DMS114 treated with DMSO at 0.1 percent for 48 hours (cell line): ENCODE results near the gene PHKB.
"Not testable (repeated sequence)": the region's sequence is repeated elsewhere in the genome, so short reads cannot be mapped to it uniquely, and the experiment has no call there.

ENCODE experiments used
- DNase-seq: peaks from one replicate; lab custom pipeline; 2025; ENCODE audit not compliant: unreplicated experiment; lab: John Stamatoyannopoulos, UW

The PHKB gene

DNA sequence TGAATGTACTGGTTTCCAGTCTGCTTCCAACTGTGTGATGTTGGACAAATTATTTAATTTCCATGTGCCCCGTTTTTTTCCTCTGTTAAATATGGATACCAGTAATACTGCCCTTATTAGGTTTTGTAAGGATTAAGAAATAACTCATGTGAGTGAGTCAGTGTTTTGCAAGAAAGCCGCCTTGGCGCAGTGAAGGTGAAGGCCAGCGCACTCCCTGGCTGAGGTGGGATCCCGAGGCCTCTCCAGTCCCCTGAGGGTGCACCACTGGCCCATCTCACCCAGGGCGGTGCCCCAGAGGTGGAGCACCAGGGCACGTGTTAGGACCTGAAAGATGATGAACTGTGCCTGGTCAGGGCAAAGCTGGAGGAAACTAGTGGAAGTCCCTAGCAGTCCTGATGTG is 43.5 kb downstream of the PHKB start:
- no peak for DNase-seq

DNA sequence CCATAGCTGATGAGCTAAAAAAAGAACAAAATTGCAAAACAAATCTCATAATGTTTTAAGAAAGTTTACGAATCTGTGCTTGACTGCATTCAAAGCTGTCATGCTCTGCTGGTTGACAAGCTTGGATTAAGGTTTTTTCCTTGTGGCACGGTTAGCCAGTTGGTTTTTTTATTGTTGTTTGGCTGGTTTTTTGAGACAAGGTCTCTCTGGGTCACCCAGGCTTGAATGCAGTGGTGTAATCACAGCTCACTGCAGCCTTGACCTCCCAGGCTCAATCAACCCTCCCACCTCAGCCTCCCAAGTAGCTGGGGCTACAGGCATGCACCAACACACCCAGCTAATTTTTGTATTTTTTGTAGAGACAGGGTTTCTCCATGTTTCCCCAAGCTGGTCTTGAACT is 45.7 kb downstream of the PHKB start:
- DNase-seq = no peak

DNA sequence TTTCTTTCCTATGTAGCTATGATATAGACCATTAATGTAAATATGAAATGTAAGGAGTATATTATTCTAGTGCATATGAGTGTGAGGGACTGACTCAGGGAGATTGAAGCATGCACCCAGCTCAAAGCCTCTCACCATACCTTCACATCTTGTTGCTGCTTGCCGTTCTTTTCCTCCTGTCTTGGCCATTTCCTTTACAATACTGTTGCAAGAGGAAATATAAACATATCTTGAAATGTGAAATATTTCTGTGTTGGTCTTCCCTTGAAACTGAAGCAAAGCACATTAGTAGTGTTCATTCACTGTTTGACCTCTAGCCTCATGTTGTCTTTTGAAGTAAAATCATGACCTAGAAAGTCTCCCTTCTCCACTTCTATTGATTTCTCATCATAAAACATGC is 46.6 kb downstream of the PHKB start:
- no peak for DNase-seq

DNA sequence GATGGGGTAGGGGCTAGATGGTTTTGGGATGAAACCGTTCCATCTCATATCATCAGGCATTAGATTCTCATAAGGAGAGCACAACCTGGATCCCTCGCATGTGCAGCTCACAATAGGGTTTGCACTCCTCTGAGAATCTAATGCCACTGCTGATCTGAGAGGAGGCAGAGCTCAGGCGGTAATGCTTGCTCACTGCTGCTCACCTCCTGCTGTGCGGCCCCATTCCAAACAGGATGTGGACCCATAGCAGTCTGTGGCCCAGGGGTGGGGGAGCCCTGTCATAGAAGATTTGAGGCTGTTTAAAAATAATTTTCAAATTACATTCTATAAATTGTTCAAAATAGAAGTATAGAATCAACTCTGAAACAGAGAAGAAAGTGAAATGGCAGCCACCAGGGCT is 50.8 kb downstream of the PHKB start:
- DNase-seq = no peak

DNA sequence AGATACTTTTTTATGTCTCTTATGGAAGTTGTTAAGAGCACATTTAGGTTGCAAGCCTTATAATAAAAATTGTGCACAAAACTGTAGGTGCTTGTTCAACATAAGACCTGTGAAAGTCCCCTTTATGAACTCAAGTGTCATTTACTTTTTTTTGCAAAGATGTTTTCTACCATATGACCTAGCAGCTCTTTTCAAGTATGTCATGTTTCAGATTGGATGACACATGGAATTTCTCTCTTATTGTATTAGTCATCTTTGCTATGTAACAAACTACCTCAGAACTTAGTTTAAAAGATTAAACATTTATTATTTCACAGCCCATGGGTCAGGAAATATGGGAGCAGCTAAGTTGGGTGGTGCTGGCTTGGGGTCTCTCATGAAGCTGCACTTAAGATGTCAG is 57.9 kb downstream of the PHKB start:
- DNase-seq = no peak

DNA sequence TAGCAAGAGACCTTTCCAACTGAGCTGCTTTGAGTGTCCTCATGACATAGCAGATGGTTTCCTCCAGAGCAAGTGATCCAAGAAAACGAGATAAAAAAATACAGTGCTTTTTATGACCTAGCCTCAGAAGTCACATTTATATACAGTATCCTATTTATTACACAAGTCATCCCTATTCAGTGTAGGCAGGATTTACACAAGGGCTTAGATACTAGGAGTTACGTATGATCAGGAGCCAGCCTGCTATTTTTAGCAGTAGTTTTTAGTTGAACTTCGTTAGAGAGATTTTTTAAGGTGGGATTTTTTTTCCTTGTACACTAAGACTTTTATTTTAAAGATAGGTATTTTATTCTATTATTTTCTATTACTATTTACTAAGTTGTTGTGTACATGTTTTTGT is 58.4 kb downstream of the PHKB start:
- no peak for DNase-seq

DNA sequence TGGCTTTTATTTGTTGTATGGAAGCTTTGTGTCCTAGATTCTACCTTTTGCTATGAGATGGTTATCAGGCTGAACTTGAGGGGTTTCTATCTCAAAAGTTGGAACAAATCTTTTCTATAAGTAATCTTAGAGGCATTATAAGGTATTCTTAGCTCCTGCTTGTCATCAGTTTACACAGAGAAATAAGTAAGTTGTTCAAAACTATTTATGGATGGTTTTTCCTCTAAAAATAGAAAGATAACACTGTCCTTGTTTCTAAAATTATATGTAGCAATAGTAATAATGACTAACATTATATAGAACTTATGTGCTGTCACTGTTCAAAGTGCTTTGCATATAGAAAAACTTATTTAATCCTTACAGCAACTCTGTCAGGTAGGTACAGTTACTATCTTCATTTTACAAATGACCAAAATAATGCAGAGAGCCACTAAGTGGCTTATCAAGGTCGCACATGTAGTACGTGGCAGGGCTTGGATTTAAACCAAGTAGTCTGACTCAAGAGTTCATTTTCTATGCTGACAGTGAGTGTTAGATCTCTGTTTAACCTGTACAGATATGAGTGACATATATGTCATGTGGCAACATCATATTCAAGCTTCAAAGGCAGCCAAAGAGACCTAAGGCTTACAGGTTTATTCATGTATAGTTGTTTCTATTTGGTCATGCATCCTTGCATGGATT is 59.0 kb downstream of the PHKB start:
- no peak for DNase-seq

DNA sequence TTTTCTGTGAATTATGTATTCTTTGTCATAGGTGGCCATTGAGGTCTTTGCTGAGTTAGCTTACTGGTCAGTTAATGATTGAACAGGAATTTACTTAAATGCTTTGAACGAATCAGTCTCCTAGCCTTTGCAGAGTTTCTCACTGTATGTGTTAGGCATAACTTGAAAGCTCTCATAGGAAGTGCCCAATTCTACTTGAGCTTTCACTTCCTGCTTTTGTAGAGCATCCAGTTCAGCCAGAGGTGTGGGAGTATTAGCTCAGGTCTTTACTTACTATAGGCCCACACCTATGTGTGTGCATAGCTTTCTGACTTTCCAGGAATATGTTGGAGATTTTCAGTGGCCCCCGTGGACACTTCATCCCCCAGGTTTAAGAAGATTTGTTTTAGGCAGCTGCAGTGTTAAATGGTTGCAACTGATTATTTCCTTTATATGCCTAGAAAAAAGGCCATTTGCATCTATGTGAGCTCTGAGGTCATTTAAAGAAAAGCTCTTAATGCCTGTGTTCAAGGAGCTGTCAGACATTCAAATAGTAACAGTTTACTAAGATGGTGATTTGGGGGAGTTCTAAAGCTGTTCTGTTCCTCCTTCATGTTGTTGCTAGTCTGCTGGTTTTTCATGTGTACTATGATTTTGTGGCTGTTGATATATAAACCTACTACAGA is 62.3 kb downstream of the PHKB start:
- no peak for DNase-seq

DNA sequence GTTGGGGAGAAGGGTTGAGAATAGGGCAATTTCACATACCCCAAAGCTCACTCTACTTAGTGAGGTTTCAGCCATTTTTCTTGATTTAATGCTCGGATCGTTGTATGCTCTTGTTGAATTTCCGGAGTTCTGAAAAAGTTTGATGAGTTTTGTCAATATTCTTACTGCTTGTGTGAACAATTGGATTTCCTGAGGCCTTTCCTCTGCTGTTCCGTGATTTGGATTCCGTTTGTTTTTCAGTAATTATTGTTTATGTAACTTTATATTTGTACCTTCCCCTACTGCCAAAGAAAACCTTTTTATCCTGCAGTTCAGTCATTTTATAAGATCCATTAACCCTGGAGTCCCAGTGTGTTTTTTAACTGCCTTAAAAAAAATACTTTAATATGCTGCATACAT is 62.9 kb downstream of the PHKB start:
- no peak for DNase-seq

DNA sequence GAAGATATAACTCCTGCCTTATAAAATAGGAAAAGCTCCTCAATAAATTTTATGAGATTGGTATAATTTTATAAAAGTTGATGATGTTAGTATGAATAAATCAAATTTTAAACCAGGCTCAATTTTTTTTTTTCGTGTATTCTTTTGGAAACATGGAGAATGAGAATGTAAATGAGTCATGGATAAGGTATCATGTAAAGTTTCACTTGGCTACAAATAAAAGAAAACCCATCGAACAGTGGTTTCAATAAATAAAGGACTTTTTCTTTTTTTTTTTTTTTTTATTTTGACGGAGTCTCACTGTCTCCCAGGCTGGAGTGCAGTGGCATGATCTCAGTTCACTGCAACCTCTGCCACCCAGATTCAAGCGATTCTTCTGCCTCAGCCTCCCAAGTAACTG is 67.3 kb downstream of the PHKB start:
- no peak for DNase-seq

DNA sequence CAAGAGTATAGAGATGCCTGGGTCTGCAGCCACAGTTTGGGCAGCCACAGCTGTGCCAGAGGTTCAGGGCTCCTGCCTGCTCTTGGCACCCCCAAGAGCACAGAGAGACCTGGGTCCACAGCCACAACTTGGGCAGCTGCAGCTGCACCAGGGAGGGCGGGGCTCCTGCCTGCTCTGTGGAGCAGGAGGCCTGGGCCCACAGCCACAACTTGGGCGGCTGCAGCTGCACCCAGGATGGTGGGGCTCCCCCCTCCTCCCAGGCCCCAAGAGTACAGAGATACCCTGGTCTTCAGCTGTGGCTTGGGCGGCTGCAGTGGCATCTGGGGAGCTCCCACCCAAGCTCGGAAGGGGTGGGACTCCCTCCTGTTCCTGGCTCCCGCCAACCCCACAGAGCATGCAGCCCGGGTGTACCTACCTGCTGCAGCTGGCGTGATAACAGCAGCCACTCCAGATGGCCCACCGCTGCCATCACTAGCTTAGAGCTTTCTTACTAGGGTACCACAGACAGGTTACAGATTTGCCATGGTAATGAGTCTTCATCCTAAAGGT is 72.7 kb downstream of the PHKB start:
- DNase-seq = no peak

DNA sequence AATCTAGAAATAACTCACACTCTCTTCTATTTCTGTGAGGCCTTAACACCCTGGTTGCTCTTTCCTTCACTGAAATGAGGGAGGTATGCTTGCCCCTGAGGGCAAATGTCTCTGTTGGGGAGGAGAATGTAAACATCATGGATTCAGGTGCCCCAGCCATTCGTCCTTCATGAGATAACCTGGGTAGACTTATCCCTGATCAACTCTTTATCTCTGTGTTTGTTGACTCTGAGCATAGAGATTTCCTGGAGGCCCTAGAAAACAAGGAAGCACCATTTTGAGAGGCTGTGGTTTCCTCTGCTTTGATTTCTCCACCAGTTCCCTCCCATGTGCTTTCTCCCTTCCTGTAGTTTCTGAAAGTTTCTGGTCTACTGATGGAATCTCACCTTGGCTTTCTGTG is 77.3 kb downstream of the PHKB start:
- no peak for DNase-seq

DNA sequence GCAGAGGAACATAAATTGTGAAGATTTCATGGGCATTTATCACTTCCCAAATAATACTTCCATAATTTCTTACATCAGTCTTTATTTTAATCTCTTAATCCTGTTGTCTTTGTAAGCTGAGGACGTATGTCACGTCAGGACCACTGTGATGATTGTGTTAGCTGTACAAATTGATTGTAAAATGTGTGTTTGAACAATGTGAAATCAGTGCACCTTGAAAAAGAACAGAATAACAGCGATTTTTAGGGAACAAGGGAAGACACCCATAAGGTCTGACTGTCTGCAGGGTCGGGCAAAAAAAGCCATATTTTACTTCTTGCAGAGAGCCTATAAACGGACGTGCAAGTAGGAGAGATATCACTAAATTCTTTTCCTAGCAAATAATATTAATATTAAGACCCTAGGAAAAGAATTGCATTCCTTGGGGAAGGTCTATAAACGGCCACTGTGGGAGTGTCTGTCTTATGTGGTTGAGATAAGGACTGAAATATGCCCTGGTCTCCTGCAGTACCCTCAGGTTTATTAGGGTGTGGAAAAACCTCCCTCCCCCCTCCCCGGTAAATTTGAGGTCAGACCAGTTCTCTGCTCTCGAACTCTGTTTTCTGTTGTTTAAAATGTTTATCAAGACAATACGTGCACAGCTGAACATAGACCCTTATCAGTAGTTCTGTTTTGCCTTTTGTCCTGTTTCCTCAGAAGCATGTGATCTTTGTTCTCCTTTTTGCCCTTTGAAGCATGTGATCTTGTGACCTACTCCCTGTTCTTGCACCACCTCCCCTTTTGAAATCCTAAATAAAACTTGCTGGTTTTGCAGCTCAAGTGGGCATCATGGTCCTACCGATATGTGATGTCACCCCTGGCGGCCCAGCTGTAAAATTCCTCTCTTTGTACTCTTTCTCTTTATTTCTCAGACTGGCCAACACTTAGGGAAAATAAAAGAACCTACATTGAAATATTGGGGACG is 78.9 kb downstream of the PHKB start:
- not testable (repeated sequence) for DNase-seq

DNA sequence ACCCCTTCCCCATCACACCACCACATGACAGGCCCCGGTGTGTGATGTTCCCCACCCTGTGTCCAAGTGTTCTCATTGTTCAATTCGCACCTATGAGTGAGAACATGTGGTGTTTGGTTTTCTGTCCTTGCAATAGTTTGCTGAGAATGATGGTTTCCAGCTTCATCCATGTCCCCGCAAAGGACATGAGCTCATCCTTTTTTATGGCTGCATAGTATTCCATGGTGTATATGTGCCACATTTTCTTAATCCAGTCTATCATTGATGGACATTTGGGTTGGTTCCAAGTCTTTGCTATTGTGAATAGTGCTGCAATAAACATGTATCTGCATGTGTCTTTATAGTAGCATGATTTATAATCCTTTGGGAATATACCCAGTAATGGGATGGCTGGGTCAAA is 80.0 kb downstream of the PHKB start:
- DNase-seq = not testable (repeated sequence)

DNA sequence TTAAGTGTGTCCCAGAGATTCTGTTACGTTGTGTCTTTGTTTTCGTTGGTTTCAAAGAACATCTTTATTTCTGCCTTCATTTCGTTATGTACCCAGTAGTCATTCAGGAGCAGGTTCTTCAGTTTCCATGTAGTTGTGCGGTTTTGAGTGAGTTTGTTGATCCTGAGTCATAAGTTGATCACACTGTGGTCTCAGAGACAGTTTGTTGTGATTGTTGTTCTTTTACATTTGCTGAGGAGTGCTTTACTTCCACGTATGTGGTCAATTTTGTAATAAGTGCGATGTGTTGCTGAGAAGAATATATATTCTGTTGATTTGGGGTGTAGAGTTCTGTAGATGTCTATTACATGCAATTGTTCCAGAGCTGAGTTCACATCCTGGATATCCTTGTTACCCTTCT is 83.1 kb downstream of the PHKB start:
- not testable (repeated sequence) for DNase-seq

DNA sequence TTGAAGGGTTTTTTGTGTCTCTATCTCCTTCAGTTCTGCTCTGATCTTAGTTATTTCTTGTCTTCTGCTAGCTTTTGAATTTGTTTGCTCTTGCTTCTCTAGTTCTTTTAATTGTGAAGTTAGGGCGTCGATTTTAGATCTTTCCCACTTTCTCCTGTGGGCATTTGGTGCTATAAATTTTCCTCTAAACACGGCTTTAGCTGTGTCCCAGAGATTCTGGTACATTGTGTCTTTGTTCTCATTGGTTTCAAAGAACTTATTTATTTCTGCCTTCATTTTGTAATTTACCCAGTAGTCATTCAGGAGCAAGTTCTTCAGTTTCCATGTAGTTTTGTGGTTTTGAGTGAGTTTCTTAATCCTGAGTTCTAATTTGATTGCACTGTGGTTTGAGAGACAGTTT is 90.1 kb downstream of the PHKB start:
- DNase-seq = not testable (repeated sequence)

DNA sequence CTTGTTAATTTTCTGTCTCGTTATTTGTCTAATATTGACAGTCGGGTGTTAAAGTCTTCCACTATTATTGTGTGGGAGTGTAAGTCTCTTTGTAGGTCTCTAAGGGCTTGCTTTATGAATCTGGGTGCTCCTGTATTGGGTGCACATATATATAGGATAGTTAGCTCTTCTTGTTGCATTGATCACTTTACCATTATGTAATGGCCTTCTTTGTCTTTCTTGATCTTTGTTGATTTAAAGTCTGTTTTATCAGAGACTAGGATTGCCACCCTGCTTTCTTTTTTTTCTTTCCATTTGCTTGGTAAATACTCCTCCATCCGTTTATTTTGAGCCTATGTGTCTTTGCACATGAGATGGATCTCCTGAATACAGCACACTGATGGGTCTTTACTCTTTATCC is 90.6 kb downstream of the PHKB start:
- not testable (repeated sequence) for DNase-seq

DNA sequence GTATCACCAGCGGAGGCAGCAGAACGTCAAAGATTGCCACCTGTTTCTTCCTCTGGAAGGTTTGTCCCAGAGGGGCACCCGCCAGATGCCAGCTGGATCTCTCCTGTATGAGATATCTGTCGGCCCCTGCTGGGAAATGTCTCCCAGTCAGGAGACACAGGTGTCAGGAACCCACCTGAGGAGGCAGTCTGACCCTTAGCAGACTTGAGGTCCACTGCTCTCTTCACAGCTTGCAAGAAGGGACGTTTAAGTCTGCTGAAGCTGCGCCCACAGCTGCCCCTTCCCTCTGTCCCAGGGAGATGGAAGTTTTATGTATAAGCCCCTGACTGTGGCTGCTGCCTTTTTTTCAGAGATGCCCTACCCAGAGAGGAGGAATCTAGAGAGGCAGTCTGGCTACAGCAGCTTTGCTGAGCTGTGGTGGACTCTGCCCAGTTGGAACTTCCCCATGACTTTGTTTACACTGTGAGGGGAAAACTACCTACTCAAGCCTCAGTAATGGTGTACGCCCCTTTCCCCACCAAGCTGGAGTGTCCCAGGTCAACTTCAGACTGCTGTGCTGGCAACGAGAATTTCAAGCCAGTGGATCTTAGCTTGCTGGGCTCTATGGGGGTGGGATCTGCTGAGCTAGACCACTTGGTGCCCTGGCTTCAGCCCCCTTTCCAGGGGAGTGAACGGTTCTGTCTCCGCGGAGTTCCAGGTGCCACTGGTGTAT is 92.9 kb downstream of the PHKB start:
- no peak for DNase-seq

DNA sequence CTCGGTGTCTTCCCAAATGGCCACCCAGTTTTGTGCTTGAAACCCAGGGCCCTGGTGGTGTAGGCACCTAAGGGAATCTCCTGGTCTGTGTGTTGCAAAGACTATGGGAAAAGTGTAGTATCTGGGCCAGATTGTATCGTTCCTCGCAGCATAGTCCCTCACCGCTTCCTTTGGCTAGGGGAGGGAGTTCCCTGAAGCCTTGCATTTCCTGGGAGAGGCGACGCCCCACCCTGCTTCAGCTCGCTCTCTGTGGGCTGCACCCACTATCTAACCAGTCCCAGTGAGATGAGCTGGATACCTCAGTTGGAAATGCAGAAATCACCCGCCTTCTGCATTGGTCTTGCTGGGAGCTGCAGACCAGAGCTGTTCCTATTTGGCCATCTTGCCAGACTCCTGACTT is 93.5 kb downstream of the PHKB start:
- not testable (repeated sequence) for DNase-seq

DNA sequence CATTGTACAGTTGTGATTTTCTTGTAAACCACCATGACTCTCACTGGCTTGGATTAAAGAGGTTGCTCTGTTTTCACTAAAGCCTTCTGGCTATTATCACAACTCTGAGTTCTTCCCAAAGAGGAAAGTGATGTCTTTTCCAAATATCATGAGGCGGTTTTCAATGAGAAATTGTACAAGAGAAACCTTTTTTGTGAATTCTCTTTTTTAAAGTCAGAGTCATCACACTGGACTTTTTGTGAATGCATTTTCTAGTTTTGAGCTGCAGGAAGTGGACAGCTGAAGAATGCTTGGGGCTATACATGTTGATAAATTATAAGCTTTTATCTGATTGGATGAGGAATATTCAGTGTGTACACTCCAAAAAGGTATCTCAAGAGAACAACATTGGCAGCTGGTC is 100.2 kb downstream of the PHKB start:
- DNase-seq = no peak

DNA sequence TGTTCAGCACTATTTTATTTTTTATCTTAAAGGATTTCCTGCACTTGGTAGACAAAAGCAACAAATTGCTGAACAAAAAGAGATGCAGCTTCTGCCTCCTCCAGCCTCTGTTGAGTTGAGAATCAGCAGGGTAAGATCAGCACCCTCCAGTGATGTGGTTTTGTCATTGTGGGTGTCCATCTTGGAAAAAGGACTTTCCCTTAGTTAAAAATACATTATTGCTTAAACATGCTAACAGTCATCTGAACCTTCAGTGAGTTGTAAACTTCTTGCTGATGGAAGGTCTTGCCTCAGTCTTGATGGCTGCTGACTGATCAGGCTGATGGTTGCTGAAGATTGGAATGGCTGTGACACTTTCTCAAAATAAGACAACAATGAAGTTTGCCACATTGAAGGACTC is 101.2 kb downstream of the PHKB start:
- no peak for DNase-seq
